Measurements from ENCODE around the gene EFCAB6.

Gene EFCAB6

DNA sequence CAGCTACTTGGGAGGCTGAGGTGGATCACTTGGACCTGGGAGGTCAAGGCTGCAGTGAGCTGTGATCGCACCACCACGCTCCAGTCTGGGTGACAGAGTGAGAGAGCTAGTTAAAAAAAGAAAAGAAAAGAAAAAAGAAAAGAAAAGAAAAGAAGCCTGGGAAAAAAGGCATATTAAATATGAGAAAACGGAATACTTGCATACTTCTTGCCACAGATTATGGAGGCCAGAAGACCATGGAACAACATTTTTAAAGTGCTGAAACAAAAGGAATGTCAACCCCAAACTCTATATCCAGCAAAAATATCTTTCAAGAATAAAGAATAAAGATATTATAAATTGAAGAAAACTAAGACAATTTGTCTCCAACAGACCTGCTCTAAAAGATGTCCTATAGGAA, 191.9 kb downstream of the EFCAB6 start:
- Histone ChIP-seq H3K4me2 (ENCODE audit: low read depth, low read length, poor library complexity, severe bottlenecking) (no peak overlapping the region), H3K27me3 (ENCODE audit: insufficient read depth, low read length, poor library complexity, severe bottlenecking) (no peaks in the 10 kb centered on the region), H2AFZ (ENCODE audit: low read length) (no peak overlapping the region), H3K36me3 (ENCODE audit: insufficient read depth, low read length) (no peaks in the 10 kb centered on the region), H3F3A (ENCODE audit: low read depth) (no peaks in the 10 kb centered on the region), H3K9me3 (ENCODE audit: insufficient read depth, low read depth, low read length) (no peaks in the 10 kb centered on the region), H3K9ac (ENCODE audit: low read depth, low read length, poor library complexity, severe bottlenecking) (no peak overlapping the region), H3K4me3 (ENCODE audit: low read length, poor library complexity, severe bottlenecking) (no peak overlapping the region), H3K9me2 (replicated peaks; ENCODE audit: low read depth, low read length) (no peaks in the 10 kb centered on the region), H3K79me2 (ENCODE audit: insufficient read depth, low read length) (no peaks in the 10 kb centered on the region), H4K20me1 (ENCODE audit: insufficient read depth, low read length, poor library complexity, severe bottlenecking) (no peaks in the 10 kb centered on the region), H3K4me1 (ENCODE audit: insufficient read depth, low read length, poor library complexity, severe bottlenecking) (no peaks in the 10 kb centered on the region)
- no peak for TF ChIP-seq CTCF (conservative IDR thresholded peaks at IDR 0.05; ENCODE audit: low read length)
- no peak for TF ChIP-seq EZH2phosphoT487 (IDR thresholded peaks at IDR 0.05; ENCODE audit: borderline replicate concordance)

GRCh38 chr22:43618517-43618916, 193.6 kb downstream of the EFCAB6 start:
- H3K9me3 ChIP-seq (ENCODE audit: insufficient read depth, low read depth, low read length) = no peaks in the 10 kb centered on the region
- H3F3A ChIP-seq (ENCODE audit: low read depth) = no peaks in the 10 kb centered on the region
- no peaks in the 10 kb centered on the region for H3K36me3 ChIP-seq (ENCODE audit: insufficient read depth, low read length)
- H3K9ac ChIP-seq (ENCODE audit: low read depth, low read length, poor library complexity, severe bottlenecking) = no peak overlapping the region
- TF ChIP-seq CTCF (conservative IDR thresholded peaks at IDR 0.05; ENCODE audit: low read length) (no peak), EZH2phosphoT487 (IDR thresholded peaks at IDR 0.05; ENCODE audit: borderline replicate concordance) (no peak)
- no peaks in the 10 kb centered on the region for H4K20me1 ChIP-seq (ENCODE audit: insufficient read depth, low read length, poor library complexity, severe bottlenecking)
- no peaks in the 10 kb centered on the region for H3K79me2 ChIP-seq (ENCODE audit: insufficient read depth, low read length)
- H3K4me1 ChIP-seq (ENCODE audit: insufficient read depth, low read length, poor library complexity, severe bottlenecking) = no peaks in the 10 kb centered on the region
- no peak overlapping the region for H2AFZ ChIP-seq (ENCODE audit: low read length)
- no peak overlapping the region for H3K4me2 ChIP-seq (ENCODE audit: low read depth, low read length, poor library complexity, severe bottlenecking)
- H3K4me3 ChIP-seq (ENCODE audit: low read length, poor library complexity, severe bottlenecking) = no peak overlapping the region
- no peaks in the 10 kb centered on the region for H3K27me3 ChIP-seq (ENCODE audit: insufficient read depth, low read length, poor library complexity, severe bottlenecking)
- H3K9me2 ChIP-seq (replicated peaks; ENCODE audit: low read depth, low read length) = no peaks in the 10 kb centered on the region

GRCh38 chr22:43616645-43617044, 195.5 kb downstream of the EFCAB6 start:
- H4K20me1 ChIP-seq (ENCODE audit: insufficient read depth, low read length, poor library complexity, severe bottlenecking) = no peaks in the 10 kb centered on the region
- no peak overlapping the region for H3K4me3 ChIP-seq (ENCODE audit: low read length, poor library complexity, severe bottlenecking)
- no peaks in the 10 kb centered on the region for H3F3A ChIP-seq (ENCODE audit: low read depth)
- H3K9me3 ChIP-seq (ENCODE audit: insufficient read depth, low read depth, low read length) = no peaks in the 10 kb centered on the region
- H3K79me2 ChIP-seq (ENCODE audit: insufficient read depth, low read length) = no peaks in the 10 kb centered on the region
- no peaks in the 10 kb centered on the region for H3K9me2 ChIP-seq (replicated peaks; ENCODE audit: low read depth, low read length)
- no peak overlapping the region for H2AFZ ChIP-seq (ENCODE audit: low read length)
- H3K9ac ChIP-seq (ENCODE audit: low read depth, low read length, poor library complexity, severe bottlenecking) = no peak overlapping the region
- no peak overlapping the region for H3K4me2 ChIP-seq (ENCODE audit: low read depth, low read length, poor library complexity, severe bottlenecking)
- H3K27me3 ChIP-seq (ENCODE audit: insufficient read depth, low read length, poor library complexity, severe bottlenecking) = no peaks in the 10 kb centered on the region
- no peaks in the 10 kb centered on the region for H3K36me3 ChIP-seq (ENCODE audit: insufficient read depth, low read length)
- no peaks in the 10 kb centered on the region for H3K4me1 ChIP-seq (ENCODE audit: insufficient read depth, low read length, poor library complexity, severe bottlenecking)
- TF ChIP-seq CTCF (conservative IDR thresholded peaks at IDR 0.05; ENCODE audit: low read length) (no peak), EZH2phosphoT487 (IDR thresholded peaks at IDR 0.05; ENCODE audit: borderline replicate concordance) (no peak)
